ENCODE results near the gene MYBPC3.

Gene MYBPC3

DNA sequence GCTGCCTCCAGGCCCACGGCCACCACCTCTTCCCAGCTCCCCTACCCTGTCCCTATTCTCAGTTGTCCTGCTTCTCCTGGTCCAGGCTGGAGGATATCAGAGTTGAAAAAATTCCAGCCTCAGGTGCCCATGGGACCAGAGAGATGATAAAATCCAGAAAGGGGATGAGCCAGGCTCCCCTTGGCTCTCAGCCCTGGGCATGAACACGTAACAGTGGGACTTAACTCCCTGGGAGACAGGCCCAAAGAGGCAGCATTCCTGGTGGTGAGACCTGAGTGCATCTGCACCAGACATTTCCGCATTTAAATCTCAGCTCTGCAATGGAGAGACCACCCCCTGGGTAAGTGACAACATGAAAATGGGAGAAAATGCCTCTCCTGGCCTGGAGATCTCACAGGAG lies 45.5 kb upstream of the MYBPC3 start:
- DNase-seq = no peak
- Histone ChIP-seq H2BK120ac (ENCODE audit: low read depth, low read length) (no peak overlapping the region), H3K36me3 (ENCODE audit: control insufficient read depth in 1 of 2, insufficient read depth in 2 of 2, low read depth in 1 of 2, low read length in 2 of 2) (no peaks in the 10 kb centered on the region), H3K23ac (ENCODE audit: low read length in 2 of 2) (no peak overlapping the region), H2AFZ (ENCODE audit: low read depth, low read length) (no peak overlapping the region), H4K8ac (ENCODE audit: low read length) (no peak overlapping the region), H3K27me3 (ENCODE audit: control insufficient read depth in 1 of 2, insufficient read depth in 1 of 2, low read length in 2 of 2) (no peaks in the 10 kb centered on the region), H2BK12ac (ENCODE audit: low read length in 2 of 2) (no peak overlapping the region), H3K4me2 (ENCODE audit: low read length, poor library complexity, severe bottlenecking) (no peak overlapping the region), H3K4me1 (ENCODE audit: control insufficient read depth, insufficient read depth, low read depth, low read length) (peaks cover 43% of the 10 kb centered on the region), H3K4ac (ENCODE audit: low read depth in 1 of 2, low read length in 2 of 2) (no peak overlapping the region), H3K14ac (ENCODE audit: low read length in 2 of 2) (no peak overlapping the region), H3K9me3 (ENCODE audit: control insufficient read depth, low read length) (no peaks in the 10 kb centered on the region), H2BK15ac (ENCODE audit: low read depth, poor library complexity, severe bottlenecking) (no peak overlapping the region), H3K4me3 (ENCODE audit: insufficient read depth in 1 of 2, low read depth in 1 of 2, low read length in 2 of 2) (no peak overlapping the region), H3K18ac (ENCODE audit: low read depth in 1 of 2, low read length in 2 of 2) (no peak overlapping the region), H3K79me1 (replicated peaks; ENCODE audit: low read length, poor library complexity, severe bottlenecking) (no peaks in the 10 kb centered on the region), H4K91ac (ENCODE audit: low read length) (no peak overlapping the region), H2BK5ac (ENCODE audit: low read depth, low read length, poor library complexity, severe bottlenecking) (no peak overlapping the region), H3K27ac (ENCODE audit: low read length, poor library complexity, severe bottlenecking) (no peak overlapping the region), H2AK5ac (ENCODE audit: low read length, severe bottlenecking) (peak overlapping the region; percentile 22), H3K9ac (ENCODE audit: low read length) (no peak overlapping the region)
- 90% methylated on average over 3 of the region's 3 CpGs for WGBS

DNA sequence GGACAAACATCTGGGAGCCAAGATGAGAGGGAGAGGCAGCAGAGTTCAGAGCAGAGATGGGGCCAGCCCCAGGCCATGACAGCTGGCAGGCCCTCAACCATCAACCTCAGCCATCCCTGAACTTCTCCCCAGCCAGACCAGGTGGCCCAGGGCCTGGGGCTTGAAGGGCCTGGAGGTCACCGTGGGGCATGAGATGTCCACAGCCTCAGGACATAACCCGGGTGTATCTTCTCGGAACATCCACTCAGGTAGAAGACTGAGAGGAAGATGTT lies 43.5 kb upstream of the MYBPC3 start:
- Histone ChIP-seq H3K9ac (ENCODE audit: low read length) (no peak overlapping the region), H3K9me3 (ENCODE audit: control insufficient read depth, low read length) (no peaks in the 10 kb centered on the region), H3K4me2 (ENCODE audit: low read length, poor library complexity, severe bottlenecking) (no peak overlapping the region), H3K4me1 (ENCODE audit: control insufficient read depth, insufficient read depth, low read depth, low read length) (peaks cover 52% of the 10 kb centered on the region), H3K36me3 (ENCODE audit: control insufficient read depth in 1 of 2, insufficient read depth in 2 of 2, low read depth in 1 of 2, low read length in 2 of 2) (no peaks in the 10 kb centered on the region), H3K27me3 (ENCODE audit: control insufficient read depth in 1 of 2, insufficient read depth in 1 of 2, low read length in 2 of 2) (no peaks in the 10 kb centered on the region), H3K18ac (ENCODE audit: low read depth in 1 of 2, low read length in 2 of 2) (no peak overlapping the region), H4K8ac (ENCODE audit: low read length) (no peak overlapping the region), H2BK120ac (ENCODE audit: low read depth, low read length) (no peak overlapping the region), H2BK5ac (ENCODE audit: low read depth, low read length, poor library complexity, severe bottlenecking) (no peak overlapping the region), H3K23ac (ENCODE audit: low read length in 2 of 2) (no peak overlapping the region), H2AFZ (ENCODE audit: low read depth, low read length) (no peak overlapping the region), H3K79me1 (replicated peaks; ENCODE audit: low read length, poor library complexity, severe bottlenecking) (no peaks in the 10 kb centered on the region), H3K14ac (ENCODE audit: low read length in 2 of 2) (no peak overlapping the region), H2AK5ac (ENCODE audit: low read length, severe bottlenecking) (no peak overlapping the region), H2BK15ac (ENCODE audit: low read depth, poor library complexity, severe bottlenecking) (no peak overlapping the region), H4K91ac (ENCODE audit: low read length) (no peak overlapping the region), H3K4me3 (ENCODE audit: insufficient read depth in 1 of 2, low read depth in 1 of 2, low read length in 2 of 2) (no peak overlapping the region), H3K27ac (ENCODE audit: low read length, poor library complexity, severe bottlenecking) (no peak overlapping the region), H3K4ac (ENCODE audit: low read depth in 1 of 2, low read length in 2 of 2) (no peak overlapping the region), H2BK12ac (ENCODE audit: low read length in 2 of 2) (no peak overlapping the region)
- DNase-seq = no peak
- 100% methylated on average over 3 of the region's 3 CpGs for WGBS

DNA sequence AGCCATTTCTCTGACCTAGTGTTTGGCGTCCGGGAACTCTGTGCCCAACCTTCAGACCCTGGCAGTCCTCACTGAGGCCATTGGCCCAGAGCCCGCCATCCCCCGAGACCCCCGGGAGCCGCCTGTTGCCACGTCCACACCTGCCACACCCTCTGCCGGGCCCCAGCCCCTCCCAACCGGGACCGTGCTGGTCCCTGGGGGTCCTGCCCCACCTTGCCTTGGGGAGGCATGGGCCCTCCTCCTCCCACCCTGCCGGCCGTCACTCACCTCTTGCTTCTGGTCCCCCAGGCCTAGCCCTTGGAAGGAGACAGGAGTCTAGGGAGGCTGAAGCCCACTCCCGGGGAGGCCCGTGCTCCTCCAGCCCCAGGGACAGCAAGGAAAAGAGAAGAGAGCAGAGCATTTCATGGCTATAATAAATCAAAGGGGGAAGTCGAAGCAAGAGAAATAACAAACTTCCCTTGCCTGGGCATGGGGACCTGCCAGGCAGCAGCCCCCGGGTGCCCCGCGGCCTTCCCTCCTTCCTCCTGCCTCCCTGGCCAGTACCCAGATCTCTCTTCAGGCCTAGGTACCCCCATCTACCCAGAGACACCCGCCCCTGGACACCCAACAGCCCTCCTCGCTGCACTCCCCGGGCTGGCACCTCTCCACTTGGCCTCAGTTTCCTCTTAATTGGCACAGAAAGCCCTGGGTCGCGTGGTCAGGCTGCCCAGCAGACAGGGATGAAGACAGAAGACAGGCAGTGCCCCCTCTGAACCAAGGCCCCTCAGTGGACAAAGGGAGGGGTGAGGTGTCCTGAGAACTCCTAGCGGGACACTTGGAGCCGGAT lies 42.9 kb upstream of the MYBPC3 start:
- H2AFZ ChIP-seq (ENCODE audit: low read depth, low read length) = peak overlapping the region; percentile 37
- no peak overlapping the region for H2BK120ac ChIP-seq (ENCODE audit: low read depth, low read length)
- WGBS = 96% methylated on average over 24 of the region's 25 CpGs

DNA sequence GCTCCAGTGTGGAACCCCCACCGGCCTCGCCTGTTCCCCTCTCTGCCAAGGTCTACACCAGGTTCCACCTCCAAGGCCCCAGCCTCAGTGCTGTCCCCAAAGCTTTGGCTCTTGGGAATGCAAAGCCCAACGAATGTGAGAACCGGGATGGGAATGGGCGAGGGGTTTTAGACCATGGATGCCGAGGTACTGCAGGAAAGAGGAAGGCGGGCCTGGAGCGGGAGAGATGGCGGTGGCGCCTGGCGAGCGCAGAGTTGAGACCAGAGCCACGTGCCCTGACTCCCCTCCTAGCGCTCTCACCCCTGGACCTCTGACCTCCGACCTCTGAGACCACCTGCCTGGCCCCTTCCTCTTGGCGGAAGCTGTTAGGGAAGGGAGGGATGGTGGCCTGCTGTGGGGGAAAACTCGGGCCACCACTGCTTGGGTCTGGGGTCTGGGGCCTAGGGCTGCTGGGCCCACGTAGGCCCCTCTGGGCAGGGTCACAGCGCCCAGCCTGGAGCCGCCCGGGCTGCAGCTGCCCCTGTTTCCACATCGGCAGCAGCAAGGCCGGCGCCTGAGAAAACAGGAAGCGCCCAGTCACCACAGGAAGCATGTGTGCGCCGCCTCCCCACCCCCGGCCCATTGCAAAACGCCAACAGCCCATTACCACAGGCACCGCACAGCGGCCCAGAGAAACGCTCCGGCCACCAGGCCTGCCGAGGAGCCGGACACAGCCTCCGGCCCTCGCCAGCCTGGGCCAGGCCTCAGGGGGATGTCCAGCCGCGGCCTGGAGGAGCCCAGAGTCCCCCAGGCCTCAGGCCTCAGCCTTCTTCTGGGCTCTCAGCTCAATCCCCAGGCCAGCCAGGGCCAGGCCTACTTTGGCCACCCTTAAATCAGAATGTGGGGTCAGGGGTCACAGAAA lies 42.1 kb upstream of the MYBPC3 start:
- peak; percentile 50 for DNase-seq
- Histone ChIP-seq H2BK15ac (ENCODE audit: low read depth, poor library complexity, severe bottlenecking) (peak overlapping the region; percentile 32), H3K36me3 (ENCODE audit: control insufficient read depth in 1 of 2, insufficient read depth in 2 of 2, low read depth in 1 of 2, low read length in 2 of 2) (no peaks in the 10 kb centered on the region), H2BK120ac (ENCODE audit: low read depth, low read length) (peak overlapping the region; percentile 9), H3K79me1 (replicated peaks; ENCODE audit: low read length, poor library complexity, severe bottlenecking) (no peaks in the 10 kb centered on the region), H3K4me1 (ENCODE audit: control insufficient read depth, insufficient read depth, low read depth, low read length) (peaks cover 39% of the 10 kb centered on the region), H3K27ac (ENCODE audit: low read length, poor library complexity, severe bottlenecking) (no peak overlapping the region), H2BK5ac (ENCODE audit: low read depth, low read length, poor library complexity, severe bottlenecking) (no peak overlapping the region), H3K23ac (ENCODE audit: low read length in 2 of 2) (no peak overlapping the region), H4K91ac (ENCODE audit: low read length) (peak overlapping the region; percentile 80), H2BK12ac (ENCODE audit: low read length in 2 of 2) (peak overlapping the region in 1 of 2 experiments; percentile 66), H3K27me3 (ENCODE audit: control insufficient read depth in 1 of 2, insufficient read depth in 1 of 2, low read length in 2 of 2) (no peaks in the 10 kb centered on the region), H2AK5ac (ENCODE audit: low read length, severe bottlenecking) (no peak overlapping the region), H3K9ac (ENCODE audit: low read length) (no peak overlapping the region), H3K14ac (ENCODE audit: low read length in 2 of 2) (no peak overlapping the region), H3K9me3 (ENCODE audit: control insufficient read depth, low read length) (no peaks in the 10 kb centered on the region), H3K4me2 (ENCODE audit: low read length, poor library complexity, severe bottlenecking) (no peak overlapping the region), H4K8ac (ENCODE audit: low read length) (peak overlapping the region; percentile 88), H3K4ac (ENCODE audit: low read depth in 1 of 2, low read length in 2 of 2) (peak overlapping the region in 1 of 2 experiments; percentile 78), H3K18ac (ENCODE audit: low read depth in 1 of 2, low read length in 2 of 2) (peak overlapping the region in 1 of 2 experiments; percentile 71), H3K4me3 (ENCODE audit: insufficient read depth in 1 of 2, low read depth in 1 of 2, low read length in 2 of 2) (no peak overlapping the region), H2AFZ (ENCODE audit: low read depth, low read length) (peak overlapping the region; percentile 37)
- 85% methylated on average over 38 of the region's 39 CpGs for WGBS

More for the DNA sequence above, 42.9 kb upstream of the MYBPC3 start:
- H3K23ac ChIP-seq (ENCODE audit: low read length in 2 of 2) = no peak overlapping the region
- H4K8ac ChIP-seq (ENCODE audit: low read length) = peak overlapping the region; percentile 88
- H3K27me3 ChIP-seq (ENCODE audit: control insufficient read depth in 1 of 2, insufficient read depth in 1 of 2, low read length in 2 of 2) = no peaks in the 10 kb centered on the region
- H3K4me2 ChIP-seq (ENCODE audit: low read length, poor library complexity, severe bottlenecking) = no peak overlapping the region
- no peaks in the 10 kb centered on the region for H3K9me3 ChIP-seq (ENCODE audit: control insufficient read depth, low read length)
- DNase-seq = no peak
- no peak overlapping the region for H3K27ac ChIP-seq (ENCODE audit: low read length, poor library complexity, severe bottlenecking)
- peaks cover 48% of the 10 kb centered on the region for H3K4me1 ChIP-seq (ENCODE audit: control insufficient read depth, insufficient read depth, low read depth, low read length)
- no peak overlapping the region for H2AK5ac ChIP-seq (ENCODE audit: low read length, severe bottlenecking)
- H3K79me1 ChIP-seq (replicated peaks; ENCODE audit: low read length, poor library complexity, severe bottlenecking) = no peaks in the 10 kb centered on the region
- no peak overlapping the region for H2BK5ac ChIP-seq (ENCODE audit: low read depth, low read length, poor library complexity, severe bottlenecking)
- no peaks in the 10 kb centered on the region for H3K36me3 ChIP-seq (ENCODE audit: control insufficient read depth in 1 of 2, insufficient read depth in 2 of 2, low read depth in 1 of 2, low read length in 2 of 2)
- H3K18ac ChIP-seq (ENCODE audit: low read depth in 1 of 2, low read length in 2 of 2) = peak overlapping the region in 1 of 2 experiments; percentile 71
- no peak overlapping the region for H3K14ac ChIP-seq (ENCODE audit: low read length in 2 of 2)
- H3K4ac ChIP-seq (ENCODE audit: low read depth in 1 of 2, low read length in 2 of 2) = no peak overlapping the region
- no peak overlapping the region for H3K9ac ChIP-seq (ENCODE audit: low read length)
- peak overlapping the region; percentile 2 for H4K91ac ChIP-seq (ENCODE audit: low read length)
- no peak overlapping the region for H3K4me3 ChIP-seq (ENCODE audit: insufficient read depth in 1 of 2, low read depth in 1 of 2, low read length in 2 of 2)
- peak overlapping the region; percentile 60 for H2BK15ac ChIP-seq (ENCODE audit: low read depth, poor library complexity, severe bottlenecking)
- H2BK12ac ChIP-seq (ENCODE audit: low read length in 2 of 2) = peak overlapping the region in 1 of 2 experiments; percentile 72
